CD4-positive, alpha-beta T cell treated with Interleukin-17A for 4 hours (primary cell): ENCODE results near the gene STAT5A.
"Not testable (repeated sequence)": the region's sequence is repeated elsewhere in the genome, so short reads cannot be mapped to it uniquely, and the experiment has no call there.

Experiments used
- DNase-seq: peaks from one replicate; pipeline ENCODE4 v3.0.0-alpha.2; 2020; ENCODE audit warnings: mixed read lengths

The STAT5A gene

GRCh38 chr17:42309986-42310786, 21.9 kb downstream of the STAT5A start:
- DNase-seq: no peak

- DNase-seq: peak; percentile 29
Observed at GRCh38 chr17:42310787-42311215, 22.5 kb downstream of the STAT5A start.

- DNase-seq: peak; percentile 27
Observed at GRCh38 chr17:42311240-42312034, 23.1 kb downstream of the STAT5A start.

GRCh38 chr17:42312035-42312284, 23.7 kb downstream of the STAT5A start:
- no peak for DNase-seq

GRCh38 chr17:42312285-42313130, 24.2 kb downstream of the STAT5A start:
- DNase-seq: peak; percentile 84

- no peak for DNase-seq
Observed at GRCh38 chr17:42313389-42313772, 25.1 kb downstream of the STAT5A start.

- DNase-seq: peak; percentile 59
Observed at GRCh38 chr17:42313773-42314566, 25.7 kb downstream of the STAT5A start.

- DNase-seq: peak; percentile 56
Observed at GRCh38 chr17:42315402-42316156, 27.3 kb downstream of the STAT5A start.

GRCh38 chr17:42316755-42317154, 28.5 kb downstream of the STAT5A start:
- no peak for DNase-seq

GRCh38 chr17:42317266-42317845, 29.1 kb downstream of the STAT5A start:
- no peak for DNase-seq

- not testable (repeated sequence) for DNase-seq
Observed at GRCh38 chr17:42317967-42318366, 29.7 kb downstream of the STAT5A start.

- no peak for DNase-seq
Observed at GRCh38 chr17:42321555-42321954, 33.3 kb downstream of the STAT5A start.

- peak; percentile 98 for DNase-seq
Observed at GRCh38 chr17:42322382-42323267, 34.3 kb downstream of the STAT5A start.

- DNase-seq: no peak
Observed at GRCh38 chr17:42323268-42323773, 35.0 kb downstream of the STAT5A start.

GRCh38 chr17:42325026-42325425, 36.7 kb downstream of the STAT5A start:
- DNase-seq: no peak

- DNase-seq: no peak
Observed at GRCh38 chr17:42329025-42329976, 41.0 kb downstream of the STAT5A start.

- no peak for DNase-seq
Observed at GRCh38 chr17:42333053-42333452, 44.8 kb downstream of the STAT5A start.

GRCh38 chr17:42334677-42335076, 46.4 kb downstream of the STAT5A start:
- no peak for DNase-seq

- DNase-seq: peak; percentile 80
Observed at GRCh38 chr17:42337442-42337841, 49.1 kb downstream of the STAT5A start.
